Frontal cortex (tissue), 4 donors: ENCODE data around the gene SPOCD1. TPM values are rescaled to one million over a fixed set of nuclear protein-coding genes. Genes with fewer than 3 reads are reported as not detected.

Experiments
- DNase-seq, 2 donors: peaks; one replicate each; pipeline ENCODE4 v3.0.0; 2012; ENCODE audit warnings: low spot score in 2 of 2
- FAIRE-seq: peaks from 2 replicates; lab custom pipeline; 2012; peaks lifted over from hg19 to GRCh38; lab: Jason Lieb, UNC
- total RNA-seq: library from RNA; depleted of rRNA; stranded (reverse); fragments of >200 nt; gene quantifications from one replicate; pipeline ENCODE4 v1.2.3, GENCODE V29; 2014
- donor health status: control.
- donor health status: control.
- donor health status: control.

The SPOCD1 gene
- total RNA-seq, 1 donor from 2014 or later: under 0.01 TPM

DNA sequence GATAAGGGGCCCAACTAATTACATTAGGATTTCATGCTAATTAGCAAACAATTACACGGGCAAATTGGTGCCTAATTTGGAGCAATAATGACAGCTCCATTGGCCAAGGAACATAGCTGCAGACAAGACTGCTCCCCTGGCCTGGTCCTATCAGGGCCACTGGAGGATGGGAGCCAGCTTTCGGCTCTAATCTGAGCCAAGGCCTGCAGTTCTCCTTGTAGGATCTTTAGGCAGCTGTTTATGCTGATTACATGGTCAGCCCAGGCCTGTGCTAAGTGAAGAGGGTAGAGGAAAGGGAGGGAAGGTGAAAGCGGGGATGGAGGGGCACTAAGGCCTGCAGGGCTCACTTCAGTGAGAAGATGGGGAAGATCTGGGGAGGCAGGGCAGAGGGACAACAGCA is 39.3 kb downstream of the SPOCD1 start:
- no peak for FAIRE-seq
- DNase-seq: no peak

DNA sequence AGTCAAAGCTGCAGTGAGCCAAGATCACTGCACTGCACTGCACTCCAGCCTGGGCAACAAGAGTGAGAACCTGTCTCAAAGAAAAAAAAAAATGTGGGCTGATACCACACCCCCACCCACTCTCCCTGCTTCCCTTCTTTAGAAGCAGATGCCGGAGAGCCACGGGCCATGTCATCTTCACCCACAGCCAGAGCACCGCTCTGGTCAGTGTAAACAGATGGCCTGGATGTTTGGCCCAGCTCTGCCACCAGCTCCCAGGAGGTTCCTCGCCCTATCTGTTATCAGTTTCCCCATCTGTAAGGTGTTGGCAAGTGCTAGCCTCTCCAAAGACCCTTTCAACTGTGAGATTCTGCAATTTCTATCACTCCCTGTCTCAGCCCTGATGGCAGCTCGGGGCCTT is 39.8 kb downstream of the SPOCD1 start:
- DNase-seq (no peak), FAIRE-seq (no peak)

DNA sequence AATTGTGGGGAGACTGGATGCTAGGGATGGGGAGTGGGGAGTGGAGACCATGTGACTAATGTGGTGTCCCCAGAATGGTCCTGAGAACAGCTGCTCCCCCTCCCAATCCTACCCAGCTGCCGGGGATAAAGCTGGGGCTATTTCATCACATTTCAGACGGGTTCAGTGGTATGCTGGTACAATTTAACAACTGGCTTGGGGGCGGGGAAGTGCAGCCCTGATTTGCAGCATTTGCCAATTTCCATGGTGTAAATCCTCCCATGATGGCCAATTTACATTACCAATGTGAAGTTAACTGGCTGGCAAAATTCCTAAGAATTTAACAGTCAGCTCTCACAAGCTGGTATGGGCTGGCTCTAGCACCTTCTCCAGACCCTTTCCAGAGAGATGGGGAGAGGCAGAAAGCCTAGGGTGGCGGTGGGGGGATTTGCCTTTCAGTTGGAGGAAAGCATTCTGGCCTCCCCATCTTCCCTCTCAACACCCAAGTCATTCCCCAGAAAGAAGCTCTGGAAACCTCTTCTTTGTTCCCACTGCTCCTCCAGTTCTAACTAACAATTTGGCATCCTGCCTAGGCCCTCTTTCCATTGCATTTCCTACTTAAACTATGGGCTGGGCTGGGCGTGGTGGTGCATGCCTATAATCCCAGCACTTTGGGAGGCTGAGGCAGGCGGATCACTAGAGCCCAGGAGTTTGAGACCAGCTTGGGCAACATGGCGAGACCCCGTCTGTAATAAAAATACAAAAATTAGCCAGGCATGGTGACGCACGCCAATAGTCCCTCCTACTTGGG is 40.4 kb downstream of the SPOCD1 start:
- FAIRE-seq (no peak), DNase-seq (no peak)

DNA sequence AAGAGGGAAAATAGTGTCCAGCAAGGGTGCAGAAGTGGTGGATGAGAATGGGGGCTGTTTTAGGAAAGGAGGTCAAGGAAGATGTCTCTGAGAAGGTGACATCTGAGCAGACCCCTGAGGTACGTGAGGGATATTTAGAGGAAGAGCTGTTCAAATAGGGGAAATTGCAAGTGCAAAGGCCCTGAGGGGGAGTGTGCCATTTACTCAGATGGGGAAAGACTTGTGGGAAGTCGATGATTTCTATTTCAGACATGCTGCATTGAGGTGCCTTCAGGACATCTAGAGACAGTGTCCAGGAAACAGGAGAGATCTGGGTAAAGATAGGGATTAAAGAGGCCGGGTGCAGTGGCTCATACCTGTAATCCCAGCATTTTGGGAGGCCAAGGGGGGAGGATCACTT is 41.3 kb downstream of the SPOCD1 start:
- FAIRE-seq (no peak), DNase-seq (no peak)

DNA sequence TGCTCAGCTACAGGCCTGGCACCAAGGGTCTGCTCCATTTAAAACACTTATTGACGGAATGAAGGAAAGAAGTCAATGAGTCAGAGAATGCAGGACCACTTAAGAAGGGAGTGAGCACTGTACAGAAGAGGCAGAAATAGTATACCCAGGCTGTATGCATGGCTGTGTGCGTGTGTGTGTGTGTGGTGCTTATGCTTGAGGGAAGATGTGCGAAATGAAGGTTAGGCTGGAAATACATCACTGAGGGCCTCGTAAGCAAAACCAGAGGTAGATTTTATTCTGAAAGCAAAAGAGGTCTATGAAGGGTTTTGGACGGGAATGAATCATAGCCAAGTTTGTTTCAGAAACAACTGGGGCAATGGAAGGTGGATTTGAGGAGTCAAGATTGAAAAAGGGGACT is 42.0 kb downstream of the SPOCD1 start:
- FAIRE-seq: no peak
- DNase-seq: no peak

DNA sequence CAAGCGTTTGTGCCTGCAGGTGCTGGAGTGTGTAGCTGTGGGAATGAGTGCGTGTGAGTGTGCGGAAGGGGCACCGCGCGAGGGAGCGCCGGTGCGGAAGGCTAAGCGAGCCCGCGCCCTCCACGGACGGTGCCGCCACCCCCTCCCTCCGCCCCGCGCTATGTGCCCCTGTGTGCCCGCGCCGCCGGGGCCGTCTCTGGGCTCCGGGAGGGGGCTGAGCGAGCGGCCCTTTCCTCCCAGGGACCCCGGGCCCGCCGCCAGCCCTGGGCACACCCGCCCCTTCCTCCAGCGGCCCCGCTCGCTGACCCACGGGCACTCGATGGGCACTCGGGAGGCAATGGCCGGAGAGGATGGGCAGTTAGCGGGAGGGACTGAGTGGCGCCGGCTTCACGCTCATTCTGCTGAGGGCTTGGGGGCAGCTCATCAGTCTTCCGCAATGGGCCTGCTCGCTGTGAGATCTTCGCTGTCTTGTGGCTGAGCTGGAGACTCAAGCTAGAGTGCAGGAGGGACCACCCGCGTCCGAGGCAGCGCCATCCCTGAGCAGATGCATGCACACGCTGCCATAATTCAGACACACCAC is 43.1 kb downstream of the SPOCD1 start:
- DNase-seq (no peak), FAIRE-seq (no peak)

DNA sequence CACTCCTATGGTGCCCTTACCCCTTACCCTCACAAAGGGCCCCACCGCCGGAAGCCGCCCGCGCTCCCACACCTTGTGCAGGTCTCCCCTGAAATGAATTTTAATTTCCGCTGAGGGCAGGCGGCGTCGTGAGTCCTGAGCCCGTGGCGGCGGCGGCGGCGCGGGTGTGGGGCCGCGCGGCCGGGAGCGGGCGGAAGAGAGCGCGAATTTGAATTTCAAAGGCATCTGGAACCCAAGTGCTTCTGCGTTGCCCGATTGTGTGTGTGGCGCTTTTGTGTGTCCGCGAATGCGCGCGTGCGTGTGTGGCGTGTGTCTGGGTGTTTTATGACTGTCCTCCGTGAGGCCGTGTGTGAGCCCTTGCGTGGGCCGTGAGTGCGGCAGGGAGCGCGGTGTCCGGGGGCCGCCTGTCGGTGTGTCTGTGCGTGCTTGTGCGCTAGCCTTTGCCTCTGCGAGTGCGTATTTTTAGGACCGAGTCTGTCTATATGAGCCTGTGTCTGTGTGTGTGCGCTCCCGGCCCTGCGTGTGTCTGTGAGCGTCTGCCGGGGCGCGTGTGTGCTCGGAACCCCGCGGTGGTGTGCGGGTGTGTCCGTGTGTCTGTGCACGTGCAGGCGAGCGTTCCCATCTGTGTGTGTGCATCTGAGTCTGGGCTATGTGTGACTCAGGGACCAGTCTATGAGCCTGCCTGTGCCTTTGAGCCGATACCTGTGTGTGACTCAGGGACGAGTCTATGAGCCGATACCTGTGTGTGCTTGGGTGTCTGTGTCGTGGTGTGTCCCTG is 43.7 kb downstream of the SPOCD1 start:
- DNase-seq (no peak), FAIRE-seq (no peak)

DNA sequence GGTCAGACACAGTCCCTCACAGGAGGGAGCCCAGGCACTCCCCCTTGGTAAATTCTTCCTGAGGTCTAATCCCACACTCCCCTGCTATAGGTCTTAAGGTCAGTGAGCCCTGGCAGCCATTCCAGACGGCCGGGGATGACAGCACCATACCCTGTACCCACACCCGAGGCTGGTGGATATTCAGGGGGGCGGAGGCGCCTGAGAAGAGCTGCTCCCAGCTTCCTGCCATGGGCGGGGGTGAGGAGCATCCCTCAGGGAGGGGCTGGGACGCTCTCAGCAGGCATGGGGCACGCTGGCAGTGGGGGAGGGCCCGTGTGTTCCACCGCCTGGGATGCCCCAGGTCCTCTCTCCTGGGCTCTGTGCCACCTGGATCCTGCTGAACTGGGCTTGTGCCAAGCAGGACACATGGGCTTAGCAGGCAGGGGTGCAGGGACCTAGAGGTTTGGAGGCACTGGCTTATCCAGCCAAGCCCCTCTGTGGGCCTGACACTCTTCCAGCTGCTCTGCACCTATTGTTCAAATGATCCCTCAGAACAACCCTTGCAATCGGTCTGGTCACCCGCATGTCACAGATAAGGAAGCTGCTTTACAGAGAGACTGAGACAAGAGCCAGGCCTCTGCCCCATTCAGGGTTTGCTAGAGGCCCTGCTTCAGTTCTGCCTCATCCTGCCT is 46.0 kb downstream of the SPOCD1 start:
- FAIRE-seq: no peak
- no peak for DNase-seq

DNA sequence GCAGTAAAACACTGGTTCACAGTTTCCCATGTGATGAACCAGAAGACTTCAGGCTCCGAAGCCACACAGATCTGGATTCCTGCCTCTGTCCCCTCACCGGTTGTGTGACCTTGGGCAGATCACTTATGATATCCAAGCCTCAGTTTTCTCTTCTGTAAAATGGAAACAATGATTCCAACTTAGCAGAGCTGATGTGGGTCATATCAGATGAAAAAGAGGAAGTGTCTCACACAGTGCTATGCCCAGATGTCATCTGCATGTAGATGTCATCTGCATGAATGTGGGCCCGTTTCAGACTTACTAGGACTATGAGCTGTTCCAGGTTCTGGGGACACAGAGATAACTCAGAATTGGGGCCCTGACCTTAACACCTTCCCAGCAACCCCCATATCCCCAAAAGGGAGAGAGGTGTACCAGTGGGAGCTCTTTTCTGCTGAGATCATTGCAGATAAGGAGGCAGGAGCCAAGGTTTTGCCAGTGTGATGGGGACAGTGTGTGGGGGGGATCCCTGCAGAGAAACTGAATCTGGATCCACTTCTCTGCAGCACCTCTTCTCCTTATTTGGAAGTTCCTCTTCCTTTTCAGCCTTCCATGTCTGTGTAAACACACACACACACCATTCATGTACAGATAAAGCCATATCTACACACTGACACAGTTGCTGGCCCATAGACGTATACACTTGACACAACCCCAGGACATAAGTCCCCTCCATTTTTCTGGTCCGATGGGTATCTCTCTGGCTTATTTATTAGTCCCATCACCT is 46.7 kb downstream of the SPOCD1 start:
- no peak for DNase-seq
- no peak for FAIRE-seq

DNA sequence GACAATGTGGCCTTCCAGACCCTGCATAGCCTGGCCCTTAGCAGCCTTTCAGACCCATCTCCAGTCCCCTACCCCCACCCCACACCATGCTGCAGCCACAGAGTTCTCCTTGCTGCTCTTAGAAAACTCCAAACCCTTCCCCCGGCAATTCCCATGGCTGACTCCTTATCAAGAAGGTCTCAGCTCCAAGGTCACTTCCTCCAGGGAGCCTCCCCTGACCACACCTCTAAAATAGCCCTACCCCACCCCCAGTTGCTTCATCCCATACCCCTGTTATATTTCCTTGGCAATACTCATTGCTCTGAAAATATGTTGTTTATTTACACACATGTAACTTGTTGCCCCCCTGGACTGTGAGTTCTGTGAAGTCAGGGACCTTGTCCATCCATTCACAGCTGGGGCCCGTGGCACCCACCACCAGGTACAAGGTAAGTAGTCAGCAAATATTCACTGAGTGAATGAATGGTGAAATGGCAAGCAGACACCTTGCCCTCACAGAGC is 47.4 kb downstream of the SPOCD1 start:
- DNase-seq (no peak), FAIRE-seq (no peak)

DNA sequence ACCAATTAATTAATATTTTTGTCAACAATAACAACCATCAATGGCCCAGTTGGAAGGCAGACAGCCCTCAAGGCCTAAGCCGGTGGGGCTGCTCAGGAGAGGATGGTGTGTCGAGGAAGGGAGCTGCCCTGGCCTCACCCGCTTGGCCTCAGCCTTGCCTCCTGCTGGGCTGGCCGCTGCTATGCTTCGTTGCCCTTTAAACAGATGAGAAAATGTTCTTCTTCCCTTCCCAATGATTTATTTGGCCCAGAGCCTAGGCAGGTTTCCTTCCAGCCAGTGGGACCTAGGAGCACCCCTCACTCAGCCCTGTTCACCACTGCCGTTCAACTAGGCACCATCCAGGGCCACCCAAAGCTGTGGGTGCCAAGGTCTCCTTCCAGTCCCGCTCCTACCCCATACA is 48.6 kb downstream of the SPOCD1 start:
- no peak for FAIRE-seq
- DNase-seq: no peak

DNA sequence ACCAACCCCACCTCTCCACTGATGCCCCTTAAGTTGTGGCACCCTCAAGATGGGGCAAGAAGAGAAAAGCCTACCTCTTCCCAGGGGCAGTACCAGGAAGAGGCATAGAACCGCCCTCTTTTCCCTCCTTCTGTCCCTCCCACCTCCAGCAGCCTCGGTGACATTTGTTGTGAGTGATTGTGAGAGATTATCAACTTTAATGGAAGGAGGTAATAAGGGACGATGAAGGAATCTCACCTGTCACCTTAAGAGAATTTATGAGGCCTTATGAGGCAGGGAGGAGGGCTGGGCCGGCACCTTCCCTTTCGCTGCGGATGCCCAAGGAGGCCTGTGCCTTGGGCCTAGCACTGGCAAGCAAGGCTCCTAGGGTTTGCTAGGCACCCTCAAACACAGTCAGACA is 50.3 kb downstream of the SPOCD1 start:
- FAIRE-seq: no peak

DNA sequence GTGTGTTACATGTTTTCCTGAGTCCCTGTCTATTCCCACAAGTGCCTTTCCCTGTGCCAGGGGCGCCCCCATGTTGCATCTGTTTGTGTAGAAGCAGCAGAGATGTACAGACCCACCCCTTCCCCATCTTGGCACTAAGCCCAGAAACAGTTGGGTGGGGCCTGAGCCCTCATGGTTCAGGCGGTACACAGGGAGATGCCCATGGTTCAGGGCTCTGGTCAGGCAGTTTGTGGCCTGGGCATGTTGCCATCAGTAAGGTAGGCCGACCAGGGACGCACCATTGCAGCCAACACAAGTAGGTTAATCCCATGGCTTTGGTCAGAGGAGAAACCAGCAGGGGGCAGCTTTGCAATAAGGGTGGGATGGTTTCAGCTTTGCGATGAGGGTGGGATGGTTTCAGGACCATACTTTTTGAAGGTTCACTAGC is 50.8 kb downstream of the SPOCD1 start:
- peak in 1 of 2 donors; percentile 62 for DNase-seq
- no peak for FAIRE-seq

More for the DNA sequence above, 50.3 kb downstream of the SPOCD1 start:
- no peak for DNase-seq

DNA sequence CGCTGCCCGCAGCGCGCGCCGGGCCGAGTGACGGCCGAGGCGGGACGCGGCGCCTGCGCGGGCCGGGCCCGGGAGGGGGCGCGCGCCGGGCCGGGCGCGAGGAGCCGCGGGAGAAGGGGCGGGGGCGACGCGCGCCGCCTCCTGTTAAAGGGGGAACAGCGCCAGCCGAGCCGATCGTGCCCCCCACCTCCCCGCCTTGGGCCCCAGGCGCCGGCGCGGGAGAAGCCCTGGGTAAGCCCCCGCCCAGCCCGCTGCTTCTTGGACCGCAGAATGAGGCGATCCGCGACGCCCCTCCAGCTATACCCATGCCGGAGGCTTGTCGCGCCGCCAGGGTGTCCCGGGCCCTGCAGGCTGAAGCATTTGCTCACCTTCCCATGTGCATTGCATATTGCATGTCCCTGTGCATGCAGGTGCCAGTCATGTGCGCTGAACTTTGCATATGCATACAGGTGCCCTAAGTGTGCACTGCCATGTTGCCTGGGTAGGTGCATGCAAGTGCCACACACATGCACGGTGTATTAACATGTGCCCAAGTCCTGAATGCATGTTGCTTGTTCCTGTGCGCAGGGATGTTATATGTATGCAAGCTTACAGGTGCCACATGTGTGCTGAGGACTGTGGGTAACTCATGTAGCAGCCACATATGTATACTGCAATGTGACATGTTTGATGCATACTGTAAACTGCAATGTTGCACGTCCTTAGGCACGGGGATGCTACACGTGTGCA is 51.3 kb downstream of the SPOCD1 start, which contains the start of gene ADGRB2:
ADGRB2 (minus strand) TSS at position 29 of the 729 bp plus-strand sequence. CDS start 7,119 bp downstream, outside the sequence.
- FAIRE-seq (no peak), DNase-seq (peak; percentile 72 to 86)

DNA sequence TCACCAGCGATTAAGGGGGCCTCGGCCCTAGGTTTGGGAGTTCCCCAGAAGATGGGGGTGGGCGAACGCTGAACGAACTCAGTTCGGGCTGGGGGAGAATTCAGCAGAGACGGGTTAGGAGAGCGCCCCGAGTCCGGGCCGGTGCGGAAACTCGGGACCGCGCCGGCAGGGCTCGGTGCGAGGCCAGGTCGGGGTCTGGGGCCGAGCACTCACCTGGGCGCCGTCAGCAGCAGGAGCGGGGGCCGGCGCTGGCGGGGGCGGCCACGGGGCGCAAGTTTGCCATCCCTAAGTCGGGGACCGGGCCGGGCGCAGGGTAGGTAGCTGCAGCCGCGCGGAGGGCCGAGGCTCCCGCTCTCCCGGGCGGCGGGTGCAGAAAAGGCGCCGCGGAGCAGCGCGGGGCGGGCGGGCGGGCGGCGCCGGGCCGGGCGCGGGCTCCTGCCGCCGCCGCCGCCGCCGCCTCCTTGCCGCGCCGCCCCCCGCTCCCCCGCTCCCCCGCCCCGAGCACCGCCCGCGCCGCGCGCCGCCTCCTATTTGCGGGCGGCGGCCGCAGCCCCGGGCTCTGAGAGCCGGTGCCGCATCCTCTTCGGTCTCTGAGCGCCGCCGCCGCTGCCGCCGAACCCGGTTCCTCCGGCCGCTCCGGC is 52.0 kb downstream of the SPOCD1 start:
- no peak for FAIRE-seq
- no peak for DNase-seq

DNA sequence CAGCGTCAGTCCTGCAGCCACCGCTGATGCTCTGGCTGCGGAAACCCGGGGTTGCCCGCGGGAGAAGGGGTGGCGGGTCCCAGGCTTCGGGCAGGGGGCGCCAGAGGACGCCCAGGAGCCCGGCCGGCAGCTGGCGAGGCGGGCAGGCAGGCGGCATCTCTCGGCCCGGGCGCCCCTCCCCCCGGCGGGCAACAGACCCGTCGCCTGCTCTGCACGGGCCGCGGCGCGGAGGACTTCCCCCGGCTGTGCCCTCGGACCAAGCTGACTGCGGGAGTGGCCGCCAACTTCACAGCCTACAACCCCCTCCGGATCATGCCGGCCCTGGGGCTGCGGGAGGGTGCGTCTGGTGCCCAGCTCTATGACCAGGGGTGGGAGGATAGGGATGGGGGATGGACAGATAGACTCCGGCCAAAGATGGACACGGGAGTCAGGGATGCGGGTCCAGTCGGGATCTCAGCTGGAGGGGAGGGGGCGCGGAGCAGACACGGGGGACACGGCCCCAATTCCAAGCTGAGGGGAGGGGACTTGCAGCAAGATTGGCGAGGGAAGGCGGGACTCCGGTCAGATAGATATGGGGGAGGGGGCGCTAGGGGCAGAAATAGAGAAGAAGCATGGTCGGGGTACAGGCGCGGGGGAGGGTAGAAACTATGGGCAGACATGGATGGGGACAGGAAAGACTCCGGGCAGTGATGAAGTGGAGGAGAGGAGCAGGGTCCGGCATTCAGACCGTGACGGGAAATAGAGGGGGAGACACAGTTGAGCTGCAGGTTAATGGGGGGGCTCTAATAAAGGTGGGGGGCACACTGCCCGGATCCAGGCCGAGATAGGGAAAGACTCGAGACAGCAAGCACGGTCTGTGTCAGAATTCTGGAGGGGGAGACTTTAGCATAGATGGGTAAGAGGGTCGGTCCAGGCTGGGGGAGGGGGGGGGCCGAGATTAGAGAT is 52.8 kb downstream of the SPOCD1 start:
- FAIRE-seq (no peak), DNase-seq (peak; percentile 89 to 92)

DNA sequence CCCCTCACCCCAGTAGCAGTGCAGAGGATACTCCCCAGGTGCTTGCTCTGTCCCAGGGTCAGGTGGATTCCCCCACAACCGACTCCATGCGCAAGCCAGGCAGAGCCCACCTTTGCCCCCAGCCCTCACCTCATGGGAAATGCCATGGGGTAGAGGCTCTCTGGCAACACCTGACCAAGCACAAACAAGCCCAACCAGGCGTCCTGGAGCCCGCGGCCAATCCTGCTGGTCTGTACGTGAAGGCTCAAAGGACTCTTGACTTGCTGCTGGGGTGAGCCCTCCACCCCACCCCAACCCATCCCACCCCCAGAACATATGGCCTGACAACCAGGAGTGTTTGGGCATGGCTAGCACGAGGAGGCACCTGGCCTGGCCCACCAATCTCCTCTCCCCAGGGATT is 53.5 kb downstream of the SPOCD1 start:
- no peak for FAIRE-seq
- DNase-seq: no peak
